Chondrocyte (in vitro differentiated cells): ENCODE measurements around the gene RASGRP3. TPM values are rescaled to one million over a fixed set of nuclear protein-coding genes. Genes with fewer than 3 reads are reported as not detected.

ENCODE experiments used
- DNase-seq: peaks from one replicate; pipeline ENCODE4 v3.0.0; 2021; ENCODE audit warnings: mixed read lengths, low spot score
- H3K27ac Mint-ChIP-seq: one replicate; pipeline ENCODE4 v1.8.0; 2021; ENCODE audit warnings: mild to moderate bottlenecking, moderate library complexity, mixed read lengths; ENCODE audit not compliant: unreplicated experiment
- H3K27me3 Mint-ChIP-seq: 2 replicates; pipeline ENCODE4 v1.8.0; 2021; ENCODE audit warnings: low read depth, mixed read lengths
- H3K36me3 Mint-ChIP-seq: 2 replicates; pipeline ENCODE4 v1.8.0; 2021; ENCODE audit warnings: low read depth, mixed read lengths
- H3K4me1 Mint-ChIP-seq: 2 replicates; pipeline ENCODE4 v1.8.0; 2021; ENCODE audit warnings: low read depth, mild to moderate bottlenecking, mixed read lengths
- H3K4me3 Mint-ChIP-seq: one replicate; pipeline ENCODE4 v1.8.0; 2021; ENCODE audit warnings: mild to moderate bottlenecking, moderate library complexity, mixed read lengths; ENCODE audit not compliant: unreplicated experiment
- H3K9me3 Mint-ChIP-seq: 2 replicates; pipeline ENCODE4 v1.8.0; 2021; ENCODE audit warnings: low read depth, mixed read lengths
- CTCF ChIP-seq: fragments of 200-600 bp; sonication (generic); IDR thresholded peaks from 2 replicates; pipeline ENCODE4 v1.5.0; 2021; ENCODE audit warnings: antibody characterized with exemption, mild to moderate bottlenecking, moderate library complexity
- total RNA-seq: library from RNA; stranded (reverse); gene quantifications from 3 replicates; pipeline ENCODE4 v1.2.1, GENCODE V29; 2021

RASGRP3 gene
- total RNA-seq, 1 donor from 2014 or later, result 3.0 TPM

GRCh38 chr2:33573657-33574056 lies 97.2 kb downstream of the RASGRP3 start:
- no peaks in the 10 kb centered on the region for H3K27me3 Mint-ChIP-seq
- peaks cover 12% of the 10 kb centered on the region for H3K4me1 Mint-ChIP-seq
- H3K36me3 Mint-ChIP-seq, result no peaks in the 10 kb centered on the region
- no peak overlapping the region for H3K4me3 Mint-ChIP-seq
- H3K9me3 Mint-ChIP-seq, result no peaks in the 10 kb centered on the region
- H3K27ac Mint-ChIP-seq, result no peak overlapping the region
- no peak for DNase-seq
- no peak for TF ChIP-seq CTCF

GRCh38 chr2:33577084-33577483 lies 100.6 kb downstream of the RASGRP3 start:
- no peak for TF ChIP-seq CTCF
- H3K36me3 Mint-ChIP-seq, result peaks cover 2% of the 10 kb centered on the region
- no peaks in the 10 kb centered on the region for H3K27me3 Mint-ChIP-seq
- no peak overlapping the region for H3K27ac Mint-ChIP-seq
- H3K4me1 Mint-ChIP-seq, result peaks cover 21% of the 10 kb centered on the region
- DNase-seq, result no peak
- no peaks in the 10 kb centered on the region for H3K9me3 Mint-ChIP-seq
- H3K4me3 Mint-ChIP-seq, result no peak overlapping the region

GRCh38 chr2:33577668-33578067 lies 101.2 kb downstream of the RASGRP3 start:
- peaks cover 4% of the 10 kb centered on the region for H3K36me3 Mint-ChIP-seq
- no peak for TF ChIP-seq CTCF
- no peaks in the 10 kb centered on the region for H3K9me3 Mint-ChIP-seq
- no peaks in the 10 kb centered on the region for H3K27me3 Mint-ChIP-seq
- H3K4me1 Mint-ChIP-seq, result peaks cover 24% of the 10 kb centered on the region
- no peak overlapping the region for H3K27ac Mint-ChIP-seq
- H3K4me3 Mint-ChIP-seq, result no peak overlapping the region
- no peak for DNase-seq

GRCh38 chr2:33579227-33579626 lies 102.8 kb downstream of the RASGRP3 start:
- H3K4me3 Mint-ChIP-seq, result no peak overlapping the region
- no peak for DNase-seq
- no peaks in the 10 kb centered on the region for H3K27me3 Mint-ChIP-seq
- no peak overlapping the region for H3K27ac Mint-ChIP-seq
- TF ChIP-seq CTCF, result no peak
- H3K36me3 Mint-ChIP-seq, result peaks cover 4% of the 10 kb centered on the region
- no peaks in the 10 kb centered on the region for H3K9me3 Mint-ChIP-seq
- H3K4me1 Mint-ChIP-seq, result peaks cover 21% of the 10 kb centered on the region

GRCh38 chr2:33581872-33582271 lies 105.4 kb downstream of the RASGRP3 start:
- H3K4me1 Mint-ChIP-seq, result peaks cover 28% of the 10 kb centered on the region
- peaks cover 20% of the 10 kb centered on the region for H3K36me3 Mint-ChIP-seq
- no peak for TF ChIP-seq CTCF
- DNase-seq, result no peak
- H3K27ac Mint-ChIP-seq, result no peak overlapping the region
- H3K9me3 Mint-ChIP-seq, result no peaks in the 10 kb centered on the region
- H3K4me3 Mint-ChIP-seq, result no peak overlapping the region
- no peaks in the 10 kb centered on the region for H3K27me3 Mint-ChIP-seq
